Spinal cord (tissue), 10 donors: ENCODE measurements around the gene RAB3GAP2. TPM values are rescaled to one million over a fixed set of nuclear protein-coding genes. Genes with fewer than 3 reads are reported as not detected.

Source experiments
- DNase-seq, 6 donors: peaks; one replicate each; pipeline versions ENCODE4 v3.0.0 to v3.0.0-alpha.2; 2013 to 2015; ENCODE audit warnings: low spot score in 6 of 6, low read depth in 4 of 6
- H3K27ac ChIP-seq: one replicate; pipeline ENCODE4 v1.5.1; 2013; ENCODE audit warnings: low read depth, low read length, control low read depth
- H3K27me3 ChIP-seq: one replicate; pipeline ENCODE4 v1.6.1; 2013; ENCODE audit warnings: low read length; ENCODE audit not compliant: control insufficient read depth, insufficient read depth
- H3K36me3 ChIP-seq: one replicate; pipeline ENCODE4 v1.6.1; 2013; ENCODE audit warnings: low read length; ENCODE audit not compliant: control insufficient read depth, insufficient read depth
- H3K4me1 ChIP-seq: one replicate; pipeline ENCODE4 v1.6.1; 2013; ENCODE audit warnings: low read length; ENCODE audit not compliant: control insufficient read depth, insufficient read depth
- H3K4me3 ChIP-seq: one replicate; pipeline ENCODE4 v1.5.1; 2013; ENCODE audit warnings: low read depth, low read length, control low read depth
- H3K9me3 ChIP-seq: one replicate; pipeline ENCODE4 v1.6.1; 2013; ENCODE audit warnings: low read length; ENCODE audit not compliant: control insufficient read depth, insufficient read depth
- WGBS: methylation state at CpG from one replicate; pipeline ENCODE4 v1.1.5; 2013; ENCODE audit warnings: missing lambda C conversion rate; ENCODE audit not compliant: insufficient coverage; 5-methylcytosine and 5-hydroxymethylcytosine counted together
- long read RNA-seq, 4 donors: transcript quantifications; one replicate each; lab custom pipeline, GENCODE V29; 2026
- polyA plus RNA-seq, 2 donors: library from polyadenylated mRNA; unstranded; fragments of 120-200 nt; gene quantifications; one replicate each; pipeline ENCODE4 v1.2.1, GENCODE V29; 2013; ENCODE audit not compliant: insufficient read length in 2 of 2
- total RNA-seq, 2 donors: library from RNA; depleted of rRNA in 1 of 2; stranded (reverse); fragments of 120-200 nt in 1 of 2; fragments of >200 nt in 1 of 2; gene quantifications; one replicate each; pipeline versions ENCODE4 v1.2.3 to v1.2.4, GENCODE V29; 2013 to 2014
- donor health status: healthy.

The RAB3GAP2 gene, protein sequence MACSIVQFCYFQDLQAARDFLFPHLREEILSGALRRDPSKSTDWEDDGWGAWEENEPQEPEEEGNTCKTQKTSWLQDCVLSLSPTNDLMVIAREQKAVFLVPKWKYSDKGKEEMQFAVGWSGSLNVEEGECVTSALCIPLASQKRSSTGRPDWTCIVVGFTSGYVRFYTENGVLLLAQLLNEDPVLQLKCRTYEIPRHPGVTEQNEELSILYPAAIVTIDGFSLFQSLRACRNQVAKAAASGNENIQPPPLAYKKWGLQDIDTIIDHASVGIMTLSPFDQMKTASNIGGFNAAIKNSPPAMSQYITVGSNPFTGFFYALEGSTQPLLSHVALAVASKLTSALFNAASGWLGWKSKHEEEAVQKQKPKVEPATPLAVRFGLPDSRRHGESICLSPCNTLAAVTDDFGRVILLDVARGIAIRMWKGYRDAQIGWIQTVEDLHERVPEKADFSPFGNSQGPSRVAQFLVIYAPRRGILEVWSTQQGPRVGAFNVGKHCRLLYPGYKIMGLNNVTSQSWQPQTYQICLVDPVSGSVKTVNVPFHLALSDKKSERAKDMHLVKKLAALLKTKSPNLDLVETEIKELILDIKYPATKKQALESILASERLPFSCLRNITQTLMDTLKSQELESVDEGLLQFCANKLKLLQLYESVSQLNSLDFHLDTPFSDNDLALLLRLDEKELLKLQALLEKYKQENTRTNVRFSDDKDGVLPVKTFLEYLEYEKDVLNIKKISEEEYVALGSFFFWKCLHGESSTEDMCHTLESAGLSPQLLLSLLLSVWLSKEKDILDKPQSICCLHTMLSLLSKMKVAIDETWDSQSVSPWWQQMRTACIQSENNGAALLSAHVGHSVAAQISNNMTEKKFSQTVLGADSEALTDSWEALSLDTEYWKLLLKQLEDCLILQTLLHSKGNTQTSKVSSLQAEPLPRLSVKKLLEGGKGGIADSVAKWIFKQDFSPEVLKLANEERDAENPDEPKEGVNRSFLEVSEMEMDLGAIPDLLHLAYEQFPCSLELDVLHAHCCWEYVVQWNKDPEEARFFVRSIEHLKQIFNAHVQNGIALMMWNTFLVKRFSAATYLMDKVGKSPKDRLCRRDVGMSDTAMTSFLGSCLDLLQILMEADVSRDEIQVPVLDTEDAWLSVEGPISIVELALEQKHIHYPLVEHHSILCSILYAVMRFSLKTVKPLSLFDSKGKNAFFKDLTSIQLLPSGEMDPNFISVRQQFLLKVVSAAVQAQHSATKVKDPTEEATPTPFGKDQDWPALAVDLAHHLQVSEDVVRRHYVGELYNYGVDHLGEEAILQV (N-terminal part only)
- total RNA-seq (10 to 100 TPM; 34.2 to 45.3 TPM), polyA plus RNA-seq (10 to 100 TPM; 23.2 to 24.5 TPM)
- long read RNA-seq, donor 1, partial matches to known transcripts = 0 of 1 reads
- long read RNA-seq, donor 1, other reads (novel, unspliced or antisense) = 0 of 1 reads
- long read RNA-seq, donor 2 = 0 reads
- long read RNA-seq, donor 3, partial matches to known transcripts = 5 of 7 reads
- long read RNA-seq, donor 3, other reads (novel, unspliced or antisense) = 0 of 7 reads
- long read RNA-seq, donor 4, partial matches to known transcripts = 420 of 421 reads
- long read RNA-seq, donor 4, other reads (novel, unspliced or antisense) = 0 of 421 reads

DNA sequence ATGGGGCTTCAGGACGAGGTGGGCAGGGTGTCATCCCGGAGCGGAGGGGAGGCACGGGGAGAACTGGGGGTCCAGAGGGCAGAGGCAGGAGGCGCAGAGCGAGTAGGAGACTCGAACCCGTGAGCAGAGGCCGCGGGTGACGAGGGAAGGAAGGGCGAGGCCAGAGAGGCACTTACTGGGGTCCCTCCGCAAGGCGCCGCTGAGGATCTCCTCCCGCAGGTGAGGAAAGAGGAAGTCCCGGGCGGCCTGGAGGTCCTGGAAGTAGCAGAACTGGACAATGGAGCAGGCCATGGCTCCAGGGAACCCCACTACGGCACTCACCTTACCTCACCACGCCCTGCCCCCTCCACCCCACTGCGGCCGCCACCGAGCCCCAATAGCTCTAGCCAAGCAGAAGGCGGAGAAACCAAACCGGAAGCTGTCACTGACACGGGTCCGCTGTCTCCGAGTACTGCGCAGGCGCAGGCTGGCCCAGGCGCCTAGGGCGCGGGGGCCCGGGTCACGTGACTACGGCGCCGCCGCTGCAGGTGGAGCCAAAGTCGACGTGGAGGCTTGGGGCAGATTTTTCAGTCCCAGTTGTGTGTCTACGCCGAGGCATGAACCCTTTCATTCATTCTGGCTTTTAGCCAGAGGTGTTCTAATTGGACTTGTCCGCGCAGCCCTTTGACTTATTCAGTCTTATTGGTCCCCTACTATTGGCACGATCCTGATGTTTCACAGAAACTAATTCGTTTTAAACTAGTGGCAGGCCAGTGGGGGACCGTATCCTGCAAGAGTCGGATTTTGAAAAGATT lies at the start of gene RAB3GAP2:
RAB3GAP2 (minus strand) TSS at position 407 of the 794 bp plus-strand sequence; CDS start at position 291, 116 bp downstream.
- Histone ChIP-seq H3K9me3 (no peaks in the 10 kb centered on the region), H3K4me3 (peak within 1 kb of the TSS; percentile 95), H3K27ac (peak within 1 kb of the TSS; percentile 91), H3K27me3 (no peaks in the 10 kb centered on the region), H3K36me3 (no peaks in the 10 kb centered on the region), H3K4me1 (peaks cover 2% of the 10 kb centered on the region)
- peak; percentile 87 to 98 (median 92) for DNase-seq
- under 1% methylated on average over 46 of the region's 49 CpGs for WGBS

DNA sequence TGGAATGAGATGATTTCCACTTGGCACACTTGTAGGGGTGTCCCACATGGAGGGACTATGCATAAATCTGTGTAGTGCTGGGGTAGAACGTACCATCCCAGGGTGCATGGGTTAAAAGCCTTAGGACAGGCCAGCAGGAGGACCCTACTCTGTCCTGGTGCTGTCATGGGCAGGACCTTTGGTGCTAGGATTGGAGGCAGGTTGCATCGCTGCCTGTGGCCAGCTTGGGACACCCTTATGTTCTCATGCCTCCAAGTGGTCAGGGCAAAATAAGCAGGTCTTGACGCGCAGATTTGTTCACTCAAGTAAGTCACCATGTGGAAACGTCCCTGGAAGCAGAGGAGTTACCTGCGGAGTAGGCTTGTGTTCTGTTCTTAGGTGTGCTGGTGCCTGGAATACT lies 49.5 kb upstream of the RAB3GAP2 start:
- H3K27ac ChIP-seq = no peak overlapping the region
- WGBS = 94% methylated on average over 4 of the region's 6 CpGs
- H3K36me3 ChIP-seq = no peaks in the 10 kb centered on the region
- no peaks in the 10 kb centered on the region for H3K9me3 ChIP-seq
- H3K27me3 ChIP-seq = no peaks in the 10 kb centered on the region
- no peak for DNase-seq
- no peak overlapping the region for H3K4me3 ChIP-seq
- H3K4me1 ChIP-seq = peaks cover 3% of the 10 kb centered on the region

DNA sequence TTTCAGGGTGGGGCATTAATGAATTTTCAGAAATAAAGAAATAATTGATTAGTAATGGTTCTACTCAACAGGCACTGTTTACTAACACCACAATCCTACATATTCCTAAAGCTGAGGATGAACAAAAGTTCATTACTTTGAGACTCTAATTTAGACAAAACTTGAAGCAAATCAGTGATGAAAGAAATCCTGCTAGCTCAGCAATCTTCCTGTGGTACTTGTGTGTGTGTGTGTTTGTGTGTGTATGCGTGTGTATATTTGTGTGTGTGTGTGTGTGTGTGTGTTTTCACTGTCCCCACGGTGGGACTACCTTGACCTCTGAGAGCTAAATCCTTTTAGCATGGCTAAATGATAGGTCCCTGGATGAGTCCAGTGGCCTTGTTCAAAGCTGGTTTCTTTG lies 48.5 kb upstream of the RAB3GAP2 start:
- H3K4me1 ChIP-seq = peaks cover 3% of the 10 kb centered on the region
- no peak overlapping the region for H3K4me3 ChIP-seq
- 72% methylated on average over 2 of the region's 2 CpGs for WGBS
- H3K27ac ChIP-seq = no peak overlapping the region
- no peaks in the 10 kb centered on the region for H3K36me3 ChIP-seq
- no peaks in the 10 kb centered on the region for H3K9me3 ChIP-seq
- H3K27me3 ChIP-seq = no peaks in the 10 kb centered on the region
- no peak for DNase-seq

DNA sequence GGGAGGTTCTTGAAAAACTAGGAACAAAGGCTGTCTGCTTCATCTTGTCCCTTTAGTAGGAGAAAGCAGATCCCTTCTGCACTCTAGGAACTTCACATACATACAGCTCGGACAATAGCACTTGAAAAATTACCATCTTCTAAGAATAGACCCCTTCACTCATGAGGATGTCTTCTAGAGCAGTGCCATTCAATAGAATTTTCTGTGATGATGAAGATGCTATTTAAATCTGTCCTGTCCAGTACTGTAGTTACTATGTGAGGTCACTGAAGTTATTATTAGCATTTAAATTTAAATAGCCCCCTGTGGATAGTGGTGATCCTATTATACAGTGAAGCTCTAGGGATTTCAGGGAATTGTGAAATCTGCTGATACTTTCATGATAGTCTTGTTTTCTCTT lies 46.4 kb upstream of the RAB3GAP2 start:
- Histone ChIP-seq H3K27me3 (no peaks in the 10 kb centered on the region), H3K27ac (no peak overlapping the region), H3K36me3 (no peaks in the 10 kb centered on the region), H3K4me1 (no peaks in the 10 kb centered on the region), H3K4me3 (no peak overlapping the region), H3K9me3 (no peaks in the 10 kb centered on the region)
- WGBS = no CpG with 5 or more reads among the region's 1 CpG
- DNase-seq = no peak

DNA sequence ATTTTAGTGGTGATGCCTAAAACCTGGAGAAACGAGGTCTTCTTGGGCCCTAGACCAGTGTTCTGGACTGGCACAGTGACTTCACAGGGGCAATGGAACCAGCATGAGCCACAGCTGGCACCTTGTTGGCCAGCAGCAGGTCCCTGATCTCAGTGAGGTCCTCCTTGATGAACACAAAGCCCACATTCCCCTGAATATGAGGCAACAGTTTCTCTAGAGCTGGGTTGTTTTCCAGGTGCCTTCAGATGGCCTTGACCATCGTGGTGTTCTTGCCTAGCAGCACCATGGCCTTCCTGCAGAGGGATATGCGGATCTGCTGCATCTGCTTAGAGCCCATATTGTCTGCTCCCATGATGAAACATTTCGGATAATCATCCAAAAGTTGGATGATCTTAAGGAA lies 44.9 kb upstream of the RAB3GAP2 start:
- no peak for DNase-seq
- Histone ChIP-seq H3K4me1 (no peaks in the 10 kb centered on the region), H3K9me3 (no peaks in the 10 kb centered on the region), H3K27me3 (no peaks in the 10 kb centered on the region), H3K36me3 (no peaks in the 10 kb centered on the region), H3K27ac (no peak overlapping the region), H3K4me3 (no peak overlapping the region)
- WGBS = 78% methylated on average over 4 of the region's 4 CpGs

DNA sequence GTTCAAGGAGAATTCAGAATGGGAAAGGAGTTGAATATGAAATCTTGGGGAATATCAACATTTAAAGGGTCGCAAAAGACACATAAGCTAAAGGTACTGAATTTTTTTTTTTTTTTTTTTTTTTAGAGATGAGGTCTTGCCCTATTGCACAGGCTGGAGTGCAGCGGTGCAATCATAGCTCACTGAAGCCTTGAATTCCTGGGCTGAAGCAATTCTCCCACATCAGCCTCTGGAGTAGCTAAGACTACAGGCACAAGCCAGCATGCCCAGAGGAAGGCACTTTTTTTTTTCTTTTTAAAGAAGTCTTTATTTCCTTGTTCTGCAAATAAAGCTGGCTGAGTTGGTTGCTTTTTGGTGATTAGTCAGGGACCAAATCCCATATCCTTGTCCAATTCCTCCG lies 44.1 kb upstream of the RAB3GAP2 start:
- H3K9me3 ChIP-seq = no peaks in the 10 kb centered on the region
- no peaks in the 10 kb centered on the region for H3K4me1 ChIP-seq
- no peak overlapping the region for H3K4me3 ChIP-seq
- no peak overlapping the region for H3K27ac ChIP-seq
- 100% methylated on average over 1 of the region's 3 CpGs for WGBS
- no peaks in the 10 kb centered on the region for H3K27me3 ChIP-seq
- H3K36me3 ChIP-seq = no peaks in the 10 kb centered on the region
- DNase-seq = no peak

DNA sequence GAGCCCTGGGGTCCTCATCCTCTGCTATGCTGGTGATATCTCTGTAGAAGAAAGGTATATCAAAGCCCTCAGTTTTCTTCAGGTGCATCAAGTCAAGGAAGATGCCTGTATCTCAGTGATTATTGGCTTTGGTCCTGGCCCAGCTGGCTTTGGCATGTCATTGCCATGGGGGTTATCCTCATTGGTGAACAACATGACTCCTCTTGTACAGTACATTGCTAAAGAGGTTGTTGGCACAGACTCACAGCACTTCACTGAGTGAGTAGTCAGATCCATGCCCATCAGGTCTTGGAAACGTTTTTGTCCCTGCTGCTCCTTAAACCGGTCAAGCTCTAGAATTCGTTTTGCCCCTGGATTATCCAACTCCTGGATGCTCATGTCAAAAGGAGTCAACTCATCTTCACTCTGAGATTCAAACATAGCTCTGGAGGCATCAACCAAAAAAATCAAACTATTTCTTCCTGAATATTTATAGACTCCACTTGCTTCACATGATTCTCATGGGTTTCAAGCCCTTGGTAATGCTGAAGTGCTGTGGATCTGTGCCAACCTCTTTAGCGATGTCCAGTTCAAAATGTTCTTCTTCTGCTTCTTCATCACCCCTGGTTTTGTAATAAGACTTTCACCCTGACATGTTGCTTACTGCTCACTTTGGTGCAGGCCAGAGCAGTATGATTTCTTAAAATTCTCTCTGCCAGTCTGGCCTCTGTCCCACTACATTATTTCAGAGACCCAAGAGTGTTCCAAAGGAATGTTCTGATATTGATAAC lies 43.0 kb upstream of the RAB3GAP2 start:
- no peak for DNase-seq
- no peaks in the 10 kb centered on the region for H3K4me1 ChIP-seq
- no peaks in the 10 kb centered on the region for H3K9me3 ChIP-seq
- H3K27ac ChIP-seq = no peak overlapping the region
- H3K36me3 ChIP-seq = no peaks in the 10 kb centered on the region
- WGBS = 82% methylated on average over 4 of the region's 4 CpGs
- H3K4me3 ChIP-seq = no peak overlapping the region
- H3K27me3 ChIP-seq = no peaks in the 10 kb centered on the region

DNA sequence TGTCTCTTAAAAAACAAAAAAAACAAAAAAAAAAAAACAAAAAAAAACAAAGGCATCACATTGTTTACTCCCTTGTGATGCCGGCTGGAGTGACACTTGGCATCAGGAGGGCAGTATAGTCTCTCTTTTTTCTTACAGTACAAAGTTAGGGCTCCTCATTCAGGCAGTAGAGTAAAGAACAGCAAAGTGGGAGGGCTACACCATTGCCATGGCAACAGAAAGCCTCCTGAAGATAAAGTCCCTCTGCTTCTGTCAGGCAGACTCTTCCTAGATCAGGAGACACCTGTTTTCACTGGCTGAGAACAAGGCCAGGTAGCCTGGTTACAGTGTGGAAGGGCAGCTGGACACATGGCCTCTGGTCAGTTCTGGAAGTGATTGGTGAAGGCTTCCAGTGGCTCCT lies 41.3 kb upstream of the RAB3GAP2 start:
- Histone ChIP-seq H3K36me3 (no peaks in the 10 kb centered on the region), H3K27ac (no peak overlapping the region), H3K9me3 (no peaks in the 10 kb centered on the region), H3K27me3 (no peaks in the 10 kb centered on the region), H3K4me1 (no peaks in the 10 kb centered on the region), H3K4me3 (no peak overlapping the region)
- WGBS = 50% methylated on average over 1 of the region's 1 CpG
- peak in 1 of 6 donors; percentile 44 for DNase-seq
